Neutrophil (primary cell): ENCODE results near the gene MICU2.
"Not testable (repeated sequence)": the region's sequence is repeated elsewhere in the genome, so short reads cannot be mapped to it uniquely, and the experiment has no call there.

Experiments used
- H3K27ac ChIP-seq: fragments of 200-600 bp; sonication (generic); 2 replicates; pipeline ENCODE4 v1.5.1; 2016; ENCODE audit warnings: mild to moderate bottlenecking, moderate library complexity
- H3K27me3 ChIP-seq: fragments of 200-600 bp; sonication (generic); 2 replicates; pipeline ENCODE4 v1.6.0; 2016; ENCODE audit warnings: mild to moderate bottlenecking
- H3K36me3 ChIP-seq: fragments of 200-600 bp; sonication (generic); 2 replicates; pipeline ENCODE4 v1.5.1; 2017
- H3K4me1 ChIP-seq, 2 experiments: fragments of 200-600 bp in 1 of 2; sonication (generic) in 1 of 2; 1 replicate in 1 of 2; 2 replicates in 1 of 2; pipeline versions ENCODE4 v1.5.1 to v1.6.1; 2013 to 2016; ENCODE audit warnings: low read depth in 1 of 2, low read length in 1 of 2, mild to moderate bottlenecking in 1 of 2, moderate library complexity in 1 of 2; ENCODE audit not compliant: control insufficient read depth in 1 of 2, insufficient read depth in 1 of 2
- H3K4me3 ChIP-seq, 2 experiments: fragments of 200-600 bp in 1 of 2; sonication (generic) in 1 of 2; 1 replicate in 1 of 2; 2 replicates in 1 of 2; pipeline ENCODE4 v1.5.1; 2013 to 2016; ENCODE audit warnings: low read depth in 1 of 2, low read length in 1 of 2, mild to moderate bottlenecking in 1 of 2, moderate library complexity in 1 of 2
- H3K9me3 ChIP-seq: fragments of 200-600 bp; sonication (generic); 2 replicates; pipeline ENCODE4 v1.5.1; 2016
- TF ChIP-seq, protein P1 (sequence below): fragments of 200-600 bp; sonication (generic); IDR thresholded peaks from 2 replicates; pipeline ENCODE4 v1.5.1; 2016; ENCODE audit warnings: antibody characterized with exemption

Gene MICU2

DNA sequence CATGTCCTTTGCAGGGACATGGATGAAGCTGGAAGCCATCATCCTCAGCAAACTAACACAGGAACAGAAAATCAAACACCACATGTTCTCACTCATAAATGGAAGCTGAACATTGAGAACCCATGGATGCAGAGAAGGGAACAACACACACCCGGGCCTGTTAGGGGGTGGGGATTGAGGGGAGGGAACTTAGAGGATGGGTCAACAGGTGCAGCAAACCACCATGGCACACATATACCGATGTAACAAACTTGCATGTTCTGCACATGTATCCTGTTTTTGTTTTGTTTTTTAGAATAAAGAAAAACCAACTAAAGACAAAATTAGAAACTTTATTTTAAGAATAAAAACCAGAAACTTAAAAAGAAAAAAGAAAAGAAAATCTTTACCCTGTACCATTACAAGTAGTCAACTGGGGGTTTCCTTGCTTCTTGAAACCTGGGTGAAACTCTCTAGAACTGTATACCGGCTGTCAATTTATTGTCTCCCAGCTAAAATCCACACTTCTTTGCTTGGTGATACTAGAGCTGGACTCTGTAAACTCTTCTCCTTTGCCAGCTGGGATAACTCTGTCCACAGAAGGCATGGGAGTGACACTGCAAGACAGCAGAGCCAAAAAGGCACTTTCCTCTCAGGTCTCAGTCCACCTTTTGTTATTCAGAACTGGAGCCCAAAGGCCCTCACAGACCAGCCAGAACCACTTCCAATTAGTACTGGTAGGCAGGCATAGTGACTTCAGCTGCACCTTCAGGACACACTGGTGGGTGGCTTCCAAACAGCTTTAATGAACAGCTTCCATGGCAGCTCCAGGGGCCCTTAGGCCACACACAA lies 9.0 kb downstream of the MICU2 start:
- no peaks in the 10 kb centered on the region for H3K27me3 ChIP-seq
- no peaks in the 10 kb centered on the region for H3K9me3 ChIP-seq
- no peak overlapping the region for H3K27ac ChIP-seq
- TF ChIP-seq, protein P1, sequence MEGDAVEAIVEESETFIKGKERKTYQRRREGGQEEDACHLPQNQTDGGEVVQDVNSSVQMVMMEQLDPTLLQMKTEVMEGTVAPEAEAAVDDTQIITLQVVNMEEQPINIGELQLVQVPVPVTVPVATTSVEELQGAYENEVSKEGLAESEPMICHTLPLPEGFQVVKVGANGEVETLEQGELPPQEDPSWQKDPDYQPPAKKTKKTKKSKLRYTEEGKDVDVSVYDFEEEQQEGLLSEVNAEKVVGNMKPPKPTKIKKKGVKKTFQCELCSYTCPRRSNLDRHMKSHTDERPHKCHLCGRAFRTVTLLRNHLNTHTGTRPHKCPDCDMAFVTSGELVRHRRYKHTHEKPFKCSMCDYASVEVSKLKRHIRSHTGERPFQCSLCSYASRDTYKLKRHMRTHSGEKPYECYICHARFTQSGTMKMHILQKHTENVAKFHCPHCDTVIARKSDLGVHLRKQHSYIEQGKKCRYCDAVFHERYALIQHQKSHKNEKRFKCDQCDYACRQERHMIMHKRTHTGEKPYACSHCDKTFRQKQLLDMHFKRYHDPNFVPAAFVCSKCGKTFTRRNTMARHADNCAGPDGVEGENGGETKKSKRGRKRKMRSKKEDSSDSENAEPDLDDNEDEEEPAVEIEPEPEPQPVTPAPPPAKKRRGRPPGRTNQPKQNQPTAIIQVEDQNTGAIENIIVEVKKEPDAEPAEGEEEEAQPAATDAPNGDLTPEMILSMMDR, result no peak
- H3K4me3 ChIP-seq, result no peak overlapping the region
- H3K36me3 ChIP-seq, result peaks cover 4% of the 10 kb centered on the region
- peaks cover 0 to 4% of the 10 kb centered on the region in 2 experiments for H3K4me1 ChIP-seq

DNA sequence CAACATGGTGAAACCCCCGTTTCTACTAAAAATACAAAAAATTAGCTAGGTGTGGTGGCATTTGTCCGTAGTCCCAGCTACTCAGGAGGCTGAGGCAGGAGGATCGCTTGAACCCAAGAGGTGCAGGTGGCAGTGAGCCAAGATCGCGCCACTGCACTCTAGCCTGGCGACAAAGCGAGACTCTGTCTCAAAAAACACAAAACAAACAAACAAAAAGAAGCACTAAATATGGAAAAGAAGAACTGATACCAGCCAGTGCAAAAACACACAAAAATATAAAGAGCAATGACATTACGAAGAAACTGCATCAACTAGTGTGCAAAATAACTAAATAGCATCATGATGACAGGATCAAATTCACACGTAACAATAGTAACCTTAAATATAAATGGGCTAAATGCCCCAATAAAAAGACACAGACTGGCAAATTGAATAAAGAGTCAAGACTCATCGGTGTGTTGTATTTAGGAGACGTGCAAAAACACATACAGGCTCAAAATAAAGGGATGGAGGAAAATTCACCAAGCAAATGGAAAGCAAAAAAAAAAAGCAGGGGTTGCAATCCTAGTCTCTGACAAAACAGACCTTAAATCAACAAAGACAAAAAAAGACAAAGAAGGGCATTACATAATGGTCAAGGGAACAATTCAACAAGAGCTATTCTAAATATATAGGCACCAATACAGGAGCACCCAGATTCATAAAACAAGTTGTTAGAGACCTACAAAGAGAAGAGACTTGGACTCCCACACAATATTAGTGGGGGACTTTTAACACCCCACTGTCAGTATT lies 13.1 kb downstream of the MICU2 start:
- not testable (repeated sequence) for H3K4me3 ChIP-seq, H3K27ac ChIP-seq, H3K27me3 ChIP-seq, H3K36me3 ChIP-seq, H3K9me3 ChIP-seq
- peaks cover 0 to 11% of the 10 kb centered on the region in 2 experiments for H3K4me1 ChIP-seq

DNA sequence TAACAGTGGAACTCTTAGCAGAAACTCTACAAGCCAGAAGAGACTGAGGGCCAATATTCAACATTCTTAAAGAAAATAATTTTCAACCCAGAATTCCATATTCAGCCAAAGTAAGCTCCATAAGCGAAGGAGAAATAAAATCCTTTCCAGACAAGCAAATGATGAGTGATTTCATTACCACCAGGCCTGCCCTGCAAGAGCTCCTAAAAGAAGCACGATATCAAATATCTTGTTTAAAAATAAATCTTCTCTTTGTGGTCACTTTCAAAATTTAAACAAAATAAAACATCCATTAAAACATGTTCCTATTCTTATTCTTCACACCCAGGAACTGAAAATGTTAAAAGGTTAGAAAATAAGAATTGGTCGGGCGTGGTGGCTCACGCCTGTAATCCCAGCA lies 13.7 kb downstream of the MICU2 start:
- Histone ChIP-seq H3K36me3 (peaks cover 2% of the 10 kb centered on the region), H3K27ac (no peak overlapping the region), H3K9me3 (no peaks in the 10 kb centered on the region), H3K4me3 (no peak overlapping the region), H3K4me1 (peaks cover 0 to 11% of the 10 kb centered on the region in 2 experiments), H3K27me3 (no peaks in the 10 kb centered on the region)
- TF ChIP-seq, protein P1, result no peak

DNA sequence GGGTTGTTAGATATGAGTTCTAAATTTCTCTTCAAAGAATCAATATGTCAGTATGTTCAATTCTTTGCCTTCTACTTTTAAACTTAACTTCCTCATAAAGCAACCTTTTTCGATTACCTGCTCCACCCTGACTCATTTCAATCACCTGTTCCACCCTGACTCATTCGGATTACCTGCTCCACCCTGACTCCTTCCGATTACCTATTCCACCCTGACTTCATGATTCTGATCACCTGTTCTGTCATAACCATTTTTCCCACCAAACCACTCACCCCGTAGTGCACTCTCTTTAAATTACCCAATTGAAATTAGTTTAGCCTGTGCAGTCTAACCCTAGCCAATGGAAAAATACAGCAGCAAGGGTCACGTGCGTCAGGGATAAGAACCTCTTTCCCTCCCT lies 14.5 kb downstream of the MICU2 start:
- H3K27ac ChIP-seq, H3K27me3 ChIP-seq, H3K9me3 ChIP-seq, H3K4me3 ChIP-seq, H3K36me3 ChIP-seq: not testable (repeated sequence)
- peaks cover 0 to 11% of the 10 kb centered on the region in 2 experiments for H3K4me1 ChIP-seq

DNA sequence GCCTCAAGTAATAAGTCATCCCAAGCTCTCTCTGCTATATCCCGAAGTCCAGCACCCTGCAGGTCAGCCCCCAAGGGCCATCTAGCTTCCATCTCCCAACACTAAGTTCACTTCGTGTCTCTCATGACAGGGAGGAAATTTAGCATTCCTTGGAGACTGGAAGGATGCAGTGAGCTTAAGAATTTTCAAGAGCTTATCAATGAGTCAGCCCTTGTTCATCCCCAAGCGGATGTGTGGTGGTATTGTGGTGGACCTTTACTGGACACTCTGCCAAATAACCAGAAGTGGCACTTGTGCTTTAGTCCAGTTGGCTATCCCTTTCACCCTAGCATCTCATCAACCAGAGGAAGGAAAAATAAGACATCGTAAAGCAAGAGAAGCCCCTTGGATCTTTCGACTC lies 15.6 kb downstream of the MICU2 start:
- not testable (repeated sequence) for H3K36me3 ChIP-seq, H3K9me3 ChIP-seq, H3K27ac ChIP-seq, H3K4me3 ChIP-seq, H3K27me3 ChIP-seq
- peaks cover 0 to 11% of the 10 kb centered on the region in 2 experiments for H3K4me1 ChIP-seq

DNA sequence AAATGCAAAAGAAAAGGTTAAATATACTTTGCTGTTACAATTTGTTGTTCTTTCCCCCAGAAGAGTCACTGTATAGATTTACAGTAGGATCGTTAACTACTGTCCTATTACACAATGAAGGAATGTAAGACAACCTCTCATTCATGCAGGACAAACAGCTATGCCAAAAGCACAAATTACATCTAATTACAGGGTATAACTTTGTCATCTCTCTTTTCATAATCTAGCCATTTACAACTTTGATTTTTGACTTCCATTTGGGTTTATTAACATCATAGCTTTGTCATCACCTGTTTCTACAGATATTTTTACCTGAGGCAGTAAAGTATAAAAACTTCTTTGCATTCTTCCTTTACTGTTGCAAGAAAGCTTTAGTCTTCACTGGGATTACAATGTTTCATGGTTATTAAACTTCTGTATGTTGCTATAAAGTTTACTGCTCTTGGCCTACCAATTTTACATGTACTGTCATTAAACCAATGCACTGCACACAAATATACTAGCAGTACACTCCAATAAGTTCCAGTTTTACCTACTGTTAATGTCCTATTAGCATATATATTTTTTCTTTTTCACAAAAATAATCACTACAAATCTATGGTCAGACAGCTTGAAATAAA lies 18.9 kb downstream of the MICU2 start:
- Histone ChIP-seq H3K27me3 (no peaks in the 10 kb centered on the region), H3K9me3 (no peaks in the 10 kb centered on the region), H3K36me3 (no peaks in the 10 kb centered on the region), H3K4me3 (no peak overlapping the region), H3K4me1 (peaks cover 0 to 11% of the 10 kb centered on the region in 2 experiments), H3K27ac (no peak overlapping the region)
- TF ChIP-seq, protein P1, result no peak
